Astrocyte (in vitro differentiated cells and primary cell): Measurements from ENCODE around the gene ST3GAL2.

Experiments
- CTCF ChIP-seq: IDR thresholded peaks from 2 replicates; pipeline ENCODE4 v1.5.1; 2011; ENCODE audit warnings: low read depth, mild to moderate bottlenecking, inconsistent platforms, low read length, moderate library complexity; ENCODE audit not compliant: insufficient read depth
- EZH2 ChIP-seq: IDR thresholded peaks from 2 replicates; pipeline ENCODE4 v1.6.1; 2012; ENCODE audit warnings: mild to moderate bottlenecking, low read length, inconsistent platforms; ENCODE audit not compliant: insufficient read depth

DNA sequence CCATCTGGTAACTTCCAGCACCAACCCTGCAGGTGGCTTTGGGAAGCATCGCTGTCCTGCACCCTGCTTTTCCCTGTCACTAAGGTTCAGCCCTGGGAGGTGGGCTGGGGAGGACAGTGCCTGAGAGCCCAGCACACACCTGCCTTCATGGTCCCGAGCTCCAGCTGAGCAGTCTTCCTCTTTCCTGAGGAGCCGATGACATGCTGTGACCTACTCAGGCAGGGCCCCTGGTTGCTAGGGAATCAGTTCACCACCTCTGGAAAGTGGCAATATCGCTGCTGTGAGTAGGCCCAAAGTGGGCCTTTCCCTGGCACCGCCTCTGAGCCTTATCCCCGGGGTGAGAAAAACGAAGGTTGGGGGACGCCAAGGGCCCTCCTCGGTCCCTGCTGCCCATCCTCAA, 17.9 kb downstream of the ST3GAL2 start:
- TF ChIP-seq CTCF (no peak), EZH2 (no peak)
